ENCODE results near the gene SERPINF2. TPM values are rescaled to one million over a fixed set of nuclear protein-coding genes. Genes with fewer than 3 reads are reported as not detected.
A peak's percentile ranks its signal among the peaks of the same experiment; 100 is the strongest.
"Not testable (repeated sequence)": the region's sequence is repeated elsewhere in the genome, so short reads cannot be mapped to it uniquely, and the experiment has no call there.

The SERPINF2 gene
- polyA plus RNA-seq, 1 donor: 2.4 TPM

DNA sequence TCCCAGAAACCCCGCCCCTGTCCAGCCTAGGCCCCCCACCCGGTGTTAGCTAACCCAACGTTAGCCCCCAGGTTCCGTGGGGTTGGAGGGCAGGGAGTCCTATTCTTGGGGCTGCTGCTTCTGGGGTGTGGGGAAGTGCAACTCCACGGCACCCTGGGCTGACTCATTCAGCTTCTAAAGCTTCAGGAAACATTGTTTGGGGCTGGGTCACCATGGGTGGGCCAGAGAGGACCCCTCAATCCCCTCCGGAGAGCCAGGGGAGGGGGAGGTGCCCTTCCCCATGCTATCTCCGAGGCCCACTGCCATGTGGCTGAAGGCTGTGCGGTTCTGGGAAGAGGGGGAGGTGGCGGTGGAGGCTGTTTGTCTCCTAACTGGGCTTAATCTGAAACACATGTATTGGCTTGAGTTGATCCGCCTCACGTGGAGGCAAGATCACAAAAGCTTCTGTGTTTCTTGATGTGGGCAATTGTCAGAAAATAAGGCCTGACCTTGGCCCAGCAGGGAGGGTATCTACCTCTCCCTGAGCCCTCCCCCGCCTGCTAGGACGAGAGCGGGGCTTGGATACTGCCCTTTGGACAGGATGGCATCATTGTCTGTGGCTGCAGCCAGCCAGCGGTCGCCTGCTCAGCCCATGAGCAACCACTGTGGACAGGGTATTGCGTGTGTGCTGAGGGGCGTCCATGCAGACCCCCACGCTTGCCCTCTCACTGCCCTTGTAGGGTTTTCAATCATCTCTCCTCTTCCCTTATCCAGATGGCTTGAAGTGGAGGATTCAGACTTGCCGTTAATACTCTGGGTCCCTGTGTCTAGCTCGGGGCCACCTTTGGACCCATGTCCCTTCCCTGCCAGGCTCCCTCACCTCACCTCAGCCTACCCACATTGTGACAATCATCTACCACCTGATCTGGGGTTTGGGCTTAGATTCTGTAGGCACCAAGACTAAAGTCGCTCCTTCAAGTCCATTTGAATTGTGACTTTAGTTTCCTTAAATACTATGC, 20.5 kb downstream of the SERPINF2 start:
- DNase-seq (ENCODE audit: low read depth): peak; percentile 54

- DNase-seq (ENCODE audit: low read depth): peak; percentile 57
Observed at GRCh38 chr17:1764284-1764683, 21.6 kb downstream of the SERPINF2 start.

DNA sequence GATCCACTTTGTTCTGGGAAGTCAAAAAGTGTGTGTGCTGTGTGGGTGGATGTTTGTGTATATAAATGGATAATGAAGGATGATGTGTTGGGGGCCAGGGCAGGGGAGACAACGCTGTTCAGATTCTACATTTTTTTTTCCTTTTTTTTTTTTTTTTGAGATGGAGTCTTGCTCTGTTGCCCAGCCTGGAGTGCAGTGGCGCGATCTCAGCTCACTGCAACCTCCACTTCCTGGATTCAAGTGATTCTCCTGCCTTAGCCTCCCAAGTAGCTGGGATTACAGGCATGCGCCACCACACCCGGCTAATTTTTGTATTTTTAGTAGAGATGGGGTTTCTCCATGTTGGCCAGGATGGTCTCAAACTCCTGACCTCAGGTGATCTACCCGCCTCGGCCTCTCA, 22.0 kb downstream of the SERPINF2 start:
- not testable (repeated sequence) for DNase-seq (ENCODE audit: low read depth)

- DNase-seq (ENCODE audit: low read depth): no peak
Observed at GRCh38 chr17:1765576-1765975, 22.9 kb downstream of the SERPINF2 start.

DNA sequence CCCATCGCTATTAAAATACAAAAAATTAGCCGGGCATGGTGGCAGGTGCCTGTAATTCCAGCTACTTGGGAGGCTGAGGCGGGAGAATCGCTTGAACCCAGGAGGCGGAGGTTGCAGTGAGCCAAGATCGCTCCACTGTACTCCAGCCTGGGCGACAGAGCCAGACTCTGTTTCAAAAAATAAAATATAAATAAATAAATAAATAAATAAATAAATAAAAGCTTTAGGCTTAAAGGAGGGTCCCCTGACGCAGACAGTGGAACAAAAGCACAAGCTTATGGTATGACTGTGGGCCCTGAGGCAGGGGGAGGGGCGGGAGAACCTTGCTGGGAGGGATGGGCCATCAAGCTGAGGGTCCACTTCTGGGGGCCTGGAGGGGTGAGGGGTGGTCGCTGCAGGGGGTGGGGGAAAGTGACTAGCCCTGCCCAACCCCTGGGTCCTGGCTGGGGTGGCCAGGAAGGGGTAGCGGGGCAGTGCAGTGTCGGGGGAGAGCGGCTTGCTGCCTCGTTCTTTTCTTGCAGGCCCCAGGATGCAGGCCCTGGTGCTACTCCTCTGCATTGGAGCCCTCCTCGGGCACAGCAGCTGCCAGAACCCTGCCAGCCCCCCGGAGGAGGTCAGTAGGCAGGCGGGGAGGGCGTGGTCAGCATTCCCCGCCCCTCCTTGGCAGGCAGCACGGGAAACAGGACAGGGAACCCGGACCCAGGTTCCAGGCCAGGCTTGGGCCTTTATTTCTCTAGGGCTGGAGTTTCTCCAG, 23.9 kb downstream of the SERPINF2 start:
- no peak for DNase-seq (ENCODE audit: low read depth)

GRCh38 chr17:1767358-1767757, 24.7 kb downstream of the SERPINF2 start:
- no peak for DNase-seq (ENCODE audit: low read depth)

- DNase-seq (ENCODE audit: low read depth): no peak
Observed at GRCh38 chr17:1769822-1770477, 27.3 kb downstream of the SERPINF2 start.

- DNase-seq (ENCODE audit: low read depth): not testable (repeated sequence)
Observed at GRCh38 chr17:1773000-1773695, 30.5 kb downstream of the SERPINF2 start.

- no peak for DNase-seq (ENCODE audit: low read depth)
Observed at GRCh38 chr17:1773696-1774181, 31.1 kb downstream of the SERPINF2 start.

GRCh38 chr17:1774390-1775176, 31.9 kb downstream of the SERPINF2 start:
- DNase-seq (ENCODE audit: low read depth): no peak

DNA sequence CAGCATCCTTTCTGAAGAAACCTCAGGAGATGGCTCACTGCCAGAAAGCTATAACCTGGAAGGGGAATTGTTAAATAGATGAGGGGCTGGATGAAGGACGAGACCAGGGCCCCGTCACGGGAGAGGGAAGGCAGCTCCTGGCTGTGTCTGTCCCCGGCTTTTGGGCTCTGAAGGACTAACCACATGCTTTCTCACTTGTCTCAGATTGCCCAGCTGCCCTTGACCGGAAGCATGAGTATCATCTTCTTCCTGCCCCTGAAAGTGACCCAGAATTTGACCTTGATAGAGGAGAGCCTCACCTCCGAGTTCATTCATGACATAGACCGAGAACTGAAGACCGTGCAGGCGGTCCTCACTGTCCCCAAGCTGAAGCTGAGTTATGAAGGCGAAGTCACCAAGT, 33.7 kb downstream of the SERPINF2 start:
- no peak for DNase-seq (ENCODE audit: low read depth)

- DNase-seq (ENCODE audit: low read depth): no peak
Observed at GRCh38 chr17:1776857-1777256, 34.2 kb downstream of the SERPINF2 start.

GRCh38 chr17:1779571-1780131, 37.0 kb downstream of the SERPINF2 start:
- peak; percentile 77 for DNase-seq (ENCODE audit: low read depth)

GRCh38 chr17:1782171-1782567, 39.5 kb downstream of the SERPINF2 start:
- DNase-seq (ENCODE audit: low read depth): no peak

DNA sequence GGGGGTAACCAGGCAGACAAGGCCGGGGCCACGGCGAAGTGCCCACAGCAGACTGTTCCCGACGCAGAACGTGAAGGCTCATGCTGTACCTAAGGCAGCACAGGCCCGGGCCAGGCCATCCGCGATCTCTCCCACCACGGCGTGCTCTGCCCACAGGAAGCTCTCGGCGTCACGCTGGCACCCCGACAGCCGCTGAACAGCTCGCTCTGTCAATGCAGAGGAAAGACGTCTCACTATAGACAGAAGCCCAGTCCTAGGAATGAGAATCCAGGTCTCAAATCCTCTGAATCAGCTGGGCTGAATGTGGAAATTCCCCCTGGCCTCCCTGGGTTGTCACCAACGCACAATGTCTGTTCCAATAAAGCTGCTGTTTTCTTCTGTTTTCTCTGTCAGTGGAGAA, 40.6 kb downstream of the SERPINF2 start:
- DNase-seq (ENCODE audit: low read depth): no peak

DNA sequence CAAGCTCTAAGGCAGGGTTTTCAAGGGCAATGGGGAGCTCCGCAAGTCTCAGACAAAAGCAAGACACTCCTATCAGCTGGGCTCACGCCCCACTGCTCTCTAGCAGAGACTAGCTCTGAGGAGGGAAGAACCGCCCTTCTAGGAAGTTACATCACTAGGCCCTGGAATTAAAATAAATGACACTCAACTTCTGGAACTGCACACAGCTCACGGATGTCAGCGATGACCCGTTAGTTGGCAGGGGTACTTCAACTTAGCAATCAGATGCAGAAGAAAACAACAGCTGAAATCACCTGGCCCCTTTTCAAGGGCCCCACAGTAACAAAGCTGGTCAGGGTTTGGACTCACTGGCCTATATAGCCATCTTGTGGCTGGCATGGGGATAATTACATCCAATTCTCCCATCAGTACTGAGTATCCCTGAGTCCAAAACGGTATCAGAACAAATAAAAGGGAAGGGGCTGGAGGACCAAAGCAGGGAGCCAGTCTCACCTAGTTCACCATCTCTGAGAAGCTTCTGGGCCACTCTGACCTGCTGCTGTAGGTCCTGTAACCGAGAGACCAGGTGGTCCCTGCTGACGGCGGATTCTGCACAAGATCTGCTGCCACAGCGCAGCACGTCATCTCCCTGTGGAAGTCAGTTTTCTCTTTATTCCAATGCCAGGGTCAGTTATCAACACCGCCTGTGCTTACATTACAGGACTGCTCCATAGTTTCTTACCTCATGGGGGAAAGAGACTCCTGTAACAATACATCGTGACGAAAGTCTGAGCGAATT, 41.4 kb downstream of the SERPINF2 start:
- peak; percentile 83 for DNase-seq (ENCODE audit: low read depth)

- no peak for DNase-seq (ENCODE audit: low read depth)
Observed at GRCh38 chr17:1785930-1786329, 43.3 kb downstream of the SERPINF2 start.

DNA sequence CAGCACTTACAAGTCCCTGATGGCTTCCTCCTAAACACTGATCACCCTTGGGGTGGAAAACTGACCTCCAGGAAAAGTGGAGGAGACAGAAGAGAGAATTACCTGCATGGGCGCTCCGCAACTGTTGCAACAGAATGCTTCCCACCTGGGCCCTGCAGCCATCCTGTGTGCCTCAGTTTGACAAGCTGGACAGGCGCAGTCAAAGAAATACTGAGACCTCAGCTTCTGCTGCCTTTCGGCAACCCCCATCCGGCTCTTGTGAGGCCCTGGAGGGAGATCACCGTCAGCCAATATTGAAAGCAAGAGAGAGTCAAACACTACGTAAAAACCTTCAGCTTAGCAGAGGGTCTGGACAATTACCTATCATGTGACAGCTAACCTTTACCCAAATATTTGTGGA, 44.0 kb downstream of the SERPINF2 start:
- DNase-seq (ENCODE audit: low read depth): no peak

GRCh38 chr17:1787301-1787902, 44.7 kb downstream of the SERPINF2 start:
- no peak for DNase-seq (ENCODE audit: low read depth)

Data from forelimb muscle (tissue), 1 donor.